HL-60 (cell line): ENCODE data around the gene VENTX.

ENCODE experiments used
- GABPA ChIP-seq: IDR thresholded peaks from 2 replicates; pipeline ENCODE4 v1.6.1; 2012; ENCODE audit warnings: low read depth
- TF ChIP-seq, protein P1 (sequence below): IDR thresholded peaks from one replicate; pipeline ENCODE4 v1.5.1; 2011; ENCODE audit warnings: low read length, control low read depth, inconsistent platforms; ENCODE audit not compliant: insufficient read depth

DNA sequence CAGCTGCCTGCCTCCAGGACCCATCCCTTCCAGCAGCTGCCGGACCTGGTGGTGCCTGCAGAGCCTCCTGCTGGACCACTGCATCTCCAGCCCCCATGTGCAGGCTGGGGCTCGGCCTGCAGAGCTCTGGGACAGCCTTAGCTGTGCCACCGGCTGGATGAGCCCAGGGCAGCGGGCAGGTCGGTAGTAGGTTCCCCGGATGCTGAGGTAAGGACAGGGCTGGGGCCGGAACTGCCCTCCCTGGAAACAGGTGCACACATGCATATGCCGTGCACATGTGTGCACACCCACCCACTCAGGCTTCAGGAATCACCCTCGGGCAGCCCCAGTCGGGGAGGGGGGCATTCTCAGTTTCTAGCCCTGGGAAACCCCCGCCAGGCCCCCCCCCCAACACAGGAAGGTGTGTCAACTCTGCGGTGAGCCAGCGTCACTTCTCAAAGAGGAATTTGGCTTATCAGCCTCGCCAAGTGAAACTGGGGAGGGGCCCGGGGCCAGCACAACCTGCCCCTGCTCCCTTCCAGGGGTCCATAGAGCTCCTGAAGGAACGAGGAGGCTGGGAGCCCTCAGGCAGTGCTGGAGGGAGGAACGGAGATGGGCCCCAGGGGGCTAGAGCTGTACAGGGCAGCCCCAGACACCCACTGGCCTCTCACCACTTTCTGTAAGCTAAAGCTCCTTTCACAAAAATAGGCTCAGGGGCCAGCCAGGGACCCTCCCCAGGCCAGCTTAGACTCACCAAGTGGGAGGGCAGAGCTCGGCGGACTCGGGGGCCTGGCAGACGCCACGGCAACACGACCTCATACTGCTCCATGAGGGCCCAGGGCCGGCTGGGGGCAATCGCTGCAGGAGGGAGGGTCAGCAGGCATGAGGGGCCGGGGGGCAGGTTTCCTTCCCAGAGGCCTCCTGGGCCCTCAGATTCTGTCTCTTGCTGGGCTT lies 37.4 kb downstream of the VENTX start:
- TF ChIP-seq, protein P1, sequence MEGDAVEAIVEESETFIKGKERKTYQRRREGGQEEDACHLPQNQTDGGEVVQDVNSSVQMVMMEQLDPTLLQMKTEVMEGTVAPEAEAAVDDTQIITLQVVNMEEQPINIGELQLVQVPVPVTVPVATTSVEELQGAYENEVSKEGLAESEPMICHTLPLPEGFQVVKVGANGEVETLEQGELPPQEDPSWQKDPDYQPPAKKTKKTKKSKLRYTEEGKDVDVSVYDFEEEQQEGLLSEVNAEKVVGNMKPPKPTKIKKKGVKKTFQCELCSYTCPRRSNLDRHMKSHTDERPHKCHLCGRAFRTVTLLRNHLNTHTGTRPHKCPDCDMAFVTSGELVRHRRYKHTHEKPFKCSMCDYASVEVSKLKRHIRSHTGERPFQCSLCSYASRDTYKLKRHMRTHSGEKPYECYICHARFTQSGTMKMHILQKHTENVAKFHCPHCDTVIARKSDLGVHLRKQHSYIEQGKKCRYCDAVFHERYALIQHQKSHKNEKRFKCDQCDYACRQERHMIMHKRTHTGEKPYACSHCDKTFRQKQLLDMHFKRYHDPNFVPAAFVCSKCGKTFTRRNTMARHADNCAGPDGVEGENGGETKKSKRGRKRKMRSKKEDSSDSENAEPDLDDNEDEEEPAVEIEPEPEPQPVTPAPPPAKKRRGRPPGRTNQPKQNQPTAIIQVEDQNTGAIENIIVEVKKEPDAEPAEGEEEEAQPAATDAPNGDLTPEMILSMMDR = no peak
- TF ChIP-seq GABPA = 0 out of 2 replicates have a peak, but pooled peaks have one; percentile 43
